ENCODE measurements around the gene PCID2.

Gene PCID2

GRCh38 chr13:113239357-113239756, 30.9 kb upstream of the PCID2 start:
- CTCF ChIA-PET: no interaction called here
- no peak overlapping the region for H3K27ac ChIP-seq
- no peak for TF ChIP-seq CTCF (conservative IDR thresholded peaks at IDR 0.05; ENCODE audit: low read depth)
- POLR2A ChIA-PET (ENCODE audit: low non-redundant PET): no interaction called here
- no peak for DNase-seq (ENCODE audit: low spot score)

- no peak overlapping the region for H3K27ac ChIP-seq
- POLR2A ChIA-PET (ENCODE audit: low non-redundant PET): interaction anchor here (0.7 kb wide), 1 partner anchor 58 kb away, joined by 3 read pairs; the partner anchor contains the start of gene LAMP1
- DNase-seq (ENCODE audit: low spot score): no peak
- CTCF ChIA-PET: interaction anchor here (0.7 kb wide), 1 partner anchor 20 kb away, joined by 3 read pairs; no protein-coding TSS in a partner anchor
- no peak for TF ChIP-seq CTCF (conservative IDR thresholded peaks at IDR 0.05; ENCODE audit: low read depth)
Measured at GRCh38 chr13:113238536-113238935, 30.1 kb upstream of the PCID2 start.

GRCh38 chr13:113233101-113233500, 24.6 kb upstream of the PCID2 start:
- H3K27ac ChIP-seq: no peak overlapping the region
- CTCF ChIA-PET: interaction anchor here (0.6 to 0.7 kb wide), 2 partner anchors 77 to 232 kb away, joined by 3 to 5 read pairs; no protein-coding TSS in a partner anchor
- DNase-seq (ENCODE audit: low spot score): no peak
- POLR2A ChIA-PET (ENCODE audit: low non-redundant PET): no interaction called here
- no peak for TF ChIP-seq CTCF (conservative IDR thresholded peaks at IDR 0.05; ENCODE audit: low read depth)

GRCh38 chr13:113232208-113233003, 23.9 kb upstream of the PCID2 start:
- POLR2A ChIA-PET (ENCODE audit: low non-redundant PET): no interaction called here
- no peak for DNase-seq (ENCODE audit: low spot score)

GRCh38 chr13:113231306-113232207, 23.1 kb upstream of the PCID2 start:
- POLR2A ChIA-PET (ENCODE audit: low non-redundant PET): no interaction called here
- DNase-seq (ENCODE audit: low spot score): no peak

More at GRCh38 chr13:113232208-113233003, 23.9 kb upstream of the PCID2 start:
- H3K27ac ChIP-seq: no peak overlapping the region
- TF ChIP-seq CTCF (conservative IDR thresholded peaks at IDR 0.05; ENCODE audit: low read depth): no peak
- CTCF ChIA-PET: interaction anchor here (0.5 to 0.7 kb wide), 3 partner anchors 67 to 233 kb away, joined by 3 to 5 read pairs (median 3); no protein-coding TSS in a partner anchor

More at GRCh38 chr13:113231306-113232207, 23.1 kb upstream of the PCID2 start:
- TF ChIP-seq CTCF (conservative IDR thresholded peaks at IDR 0.05; ENCODE audit: low read depth): no peak
- CTCF ChIA-PET: no interaction called here
- H3K27ac ChIP-seq: 0 out of 2 replicates have a peak overlapping the region, but pooled peaks have one; percentile 14

Data from RWPE1 (cell line).